Calu3 (cell line): ENCODE results near the gene CCDC34. TPM values are rescaled to one million over a fixed set of nuclear protein-coding genes. Genes with fewer than 3 reads are reported as not detected.

Experiments used
- BruUV-seq: library from RNA; stranded (reverse); fragments of 400-500 nt; replicated peaks from 2 replicates; lab custom pipeline; 2021; lab: Mats Ljungman, UMichigan
- CTCF ChIA-PET: fragments of 300-600 bp; sonication (Branson Sonifier 250); formaldehyde crosslinking; loops from one replicate; lab custom pipeline; 2022; ENCODE audit warnings: antibody characterized with exemption; lab: Charles Lee
- DNase-seq: peaks from one replicate; pipeline ENCODE4 v3.0.0; 2022
- H3K27ac Mint-ChIP-seq: one replicate; pipeline ENCODE4 v1.8.0; 2022; ENCODE audit warnings: mixed read lengths; ENCODE audit not compliant: unreplicated experiment
- H3K27me3 Mint-ChIP-seq: one replicate; pipeline ENCODE4 v1.8.0; 2022; ENCODE audit warnings: mixed read lengths; ENCODE audit not compliant: unreplicated experiment
- H3K36me3 Mint-ChIP-seq: one replicate; pipeline ENCODE4 v1.8.0; 2022; ENCODE audit warnings: mild to moderate bottlenecking, moderate library complexity, mixed read lengths; ENCODE audit not compliant: insufficient read depth, unreplicated experiment
- H3K4me1 Mint-ChIP-seq: one replicate; pipeline ENCODE4 v1.8.0; 2022; ENCODE audit warnings: mild to moderate bottlenecking, low read depth, mixed read lengths; ENCODE audit not compliant: unreplicated experiment
- H3K4me3 Mint-ChIP-seq: one replicate; pipeline ENCODE4 v1.8.0; 2022; ENCODE audit warnings: mild to moderate bottlenecking, low read depth, moderate library complexity, mixed read lengths; ENCODE audit not compliant: unreplicated experiment
- H3K9me3 Mint-ChIP-seq: one replicate; pipeline ENCODE4 v1.8.0; 2022; ENCODE audit warnings: low read depth, mixed read lengths; ENCODE audit not compliant: unreplicated experiment
- intact Hi-C: fragments of 100-400 bp; cut with micrococcal nuclease; formaldehyde crosslinking; loops from one replicate; pipeline ENCODE4 v1.10.0; 2022; ENCODE audit not compliant: unreplicated experiment
- total RNA-seq: library from RNA; stranded (reverse); gene quantifications from 2 replicates; pipeline ENCODE4 v1.2.3, GENCODE V29; 2022
- TF ChIP-seq, protein P1 (sequence below): fragments of 200-600 bp; IDR thresholded peaks from one replicate; pipeline ENCODE4 v1.8.0; 2022; ENCODE audit warnings: antibody characterized with exemption; ENCODE audit not compliant: unreplicated experiment

The CCDC34 gene
- total RNA-seq, 1 experiment from 2014 or later = 21.6 TPM

DNA sequence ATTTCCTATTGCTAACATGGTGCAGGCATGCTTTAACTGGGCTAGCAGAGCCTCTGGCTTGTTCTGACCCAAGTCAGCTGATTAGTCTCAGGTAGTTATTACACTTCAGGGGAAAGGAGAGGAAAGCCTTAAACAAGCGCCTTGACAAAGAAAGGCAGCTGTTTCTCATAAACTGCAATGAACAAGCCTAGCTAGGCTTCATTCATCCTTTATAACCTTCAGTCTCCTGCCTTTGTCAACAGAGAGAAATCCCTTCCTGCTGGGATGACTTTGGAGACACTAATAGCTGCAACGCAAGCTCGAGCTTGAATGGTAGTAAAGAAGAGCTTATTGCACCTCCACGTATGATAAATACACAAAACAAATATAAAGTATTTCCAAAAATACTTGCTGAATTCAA, 68.4 kb downstream of the CCDC34 start:
- H3K27ac Mint-ChIP-seq = no peak overlapping the region
- CTCF ChIA-PET = interaction anchor here (2.3 kb wide), 1 partner anchor 111 kb away, joined by 38 read pairs; no protein-coding TSS in a partner anchor
- no peak overlapping the region for H3K4me3 Mint-ChIP-seq
- H3K27me3 Mint-ChIP-seq = no peaks in the 10 kb centered on the region
- no peak for DNase-seq
- TF ChIP-seq, protein P1, sequence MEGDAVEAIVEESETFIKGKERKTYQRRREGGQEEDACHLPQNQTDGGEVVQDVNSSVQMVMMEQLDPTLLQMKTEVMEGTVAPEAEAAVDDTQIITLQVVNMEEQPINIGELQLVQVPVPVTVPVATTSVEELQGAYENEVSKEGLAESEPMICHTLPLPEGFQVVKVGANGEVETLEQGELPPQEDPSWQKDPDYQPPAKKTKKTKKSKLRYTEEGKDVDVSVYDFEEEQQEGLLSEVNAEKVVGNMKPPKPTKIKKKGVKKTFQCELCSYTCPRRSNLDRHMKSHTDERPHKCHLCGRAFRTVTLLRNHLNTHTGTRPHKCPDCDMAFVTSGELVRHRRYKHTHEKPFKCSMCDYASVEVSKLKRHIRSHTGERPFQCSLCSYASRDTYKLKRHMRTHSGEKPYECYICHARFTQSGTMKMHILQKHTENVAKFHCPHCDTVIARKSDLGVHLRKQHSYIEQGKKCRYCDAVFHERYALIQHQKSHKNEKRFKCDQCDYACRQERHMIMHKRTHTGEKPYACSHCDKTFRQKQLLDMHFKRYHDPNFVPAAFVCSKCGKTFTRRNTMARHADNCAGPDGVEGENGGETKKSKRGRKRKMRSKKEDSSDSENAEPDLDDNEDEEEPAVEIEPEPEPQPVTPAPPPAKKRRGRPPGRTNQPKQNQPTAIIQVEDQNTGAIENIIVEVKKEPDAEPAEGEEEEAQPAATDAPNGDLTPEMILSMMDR = no peak
- peaks cover 5% of the 10 kb centered on the region for H3K36me3 Mint-ChIP-seq
- peaks cover 3% of the 10 kb centered on the region for H3K9me3 Mint-ChIP-seq
- intact Hi-C loops = loop anchor here (5.0 kb wide), 1 partner anchor 92 kb away; no protein-coding TSS in a partner anchor
- H3K4me1 Mint-ChIP-seq = peaks cover 17% of the 10 kb centered on the region
- no TSS peak for BruUV-seq

DNA sequence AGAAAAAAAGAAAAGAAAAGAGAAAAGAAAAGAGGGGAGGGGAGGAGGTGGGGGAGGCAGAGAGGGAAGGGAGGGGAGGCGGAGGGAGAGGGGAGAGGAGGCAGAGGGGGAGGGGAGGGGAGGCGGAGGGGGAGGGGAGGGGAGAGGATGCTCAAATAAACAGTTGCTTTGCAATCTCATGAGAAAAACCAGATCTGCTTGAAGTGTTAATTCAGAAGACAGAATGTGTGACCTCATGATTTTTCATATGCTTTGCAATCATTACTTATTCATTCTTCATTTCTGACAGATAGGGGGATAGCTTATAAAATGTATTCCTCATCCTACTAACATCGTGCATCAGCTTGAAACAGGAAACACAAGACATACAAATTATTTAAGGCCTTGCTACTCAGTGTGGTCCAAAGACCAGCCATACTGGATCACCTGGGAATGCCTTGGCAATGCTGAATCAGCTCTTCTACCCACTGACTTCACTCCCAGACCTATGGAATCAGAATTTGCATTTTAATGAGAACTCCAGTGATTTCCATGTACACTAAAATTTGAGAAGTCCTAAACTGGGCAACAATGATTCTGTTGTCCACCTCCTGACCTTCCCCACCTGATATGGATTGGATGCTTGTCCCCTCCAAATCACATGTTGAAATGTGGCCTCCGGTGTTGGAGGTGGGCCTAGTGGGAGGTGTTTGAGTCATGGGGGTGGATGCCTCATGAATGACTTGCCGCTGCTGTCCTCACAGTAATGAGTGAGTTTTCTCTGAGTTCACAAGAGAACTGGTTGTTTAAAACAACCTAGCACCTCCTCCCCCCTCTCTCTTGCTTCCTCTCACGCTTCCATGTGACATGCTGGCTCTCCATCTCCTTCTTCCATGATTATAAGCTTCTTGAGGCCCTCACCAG, 69.2 kb downstream of the CCDC34 start:
- TF ChIP-seq, protein P1 = no peak
- Mint-ChIP-seq H3K9me3 (peaks cover 3% of the 10 kb centered on the region), H3K4me3 (no peak overlapping the region), H3K36me3 (peaks cover 5% of the 10 kb centered on the region), H3K27me3 (no peaks in the 10 kb centered on the region), H3K4me1 (peaks cover 17% of the 10 kb centered on the region), H3K27ac (no peak overlapping the region)
- DNase-seq = no peak
- CTCF ChIA-PET = no interaction called here
- no TSS peak for BruUV-seq
- intact Hi-C loops = no loop called here

DNA sequence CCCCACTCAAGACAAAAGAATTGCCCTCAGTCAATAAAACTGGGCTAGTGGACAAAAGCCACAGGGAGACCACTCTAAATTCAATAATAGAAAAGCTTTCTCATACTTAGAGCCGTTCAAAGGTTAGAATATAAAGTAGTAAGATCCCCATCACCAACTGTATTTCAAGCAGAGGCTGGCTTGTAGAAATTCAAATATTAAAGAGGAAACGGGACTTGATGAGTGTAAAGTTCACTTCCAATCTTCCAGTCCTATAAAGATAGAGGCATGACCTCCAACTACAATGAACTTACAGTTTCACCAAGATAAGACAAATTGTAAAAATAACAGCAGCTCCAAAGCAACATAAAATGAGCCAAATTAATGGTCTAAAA, 70.4 kb downstream of the CCDC34 start:
- Mint-ChIP-seq H3K27me3 (no peaks in the 10 kb centered on the region), H3K4me1 (peaks cover 17% of the 10 kb centered on the region), H3K4me3 (no peak overlapping the region), H3K27ac (no peak overlapping the region), H3K36me3 (peaks cover 5% of the 10 kb centered on the region), H3K9me3 (peaks cover 3% of the 10 kb centered on the region)
- CTCF ChIA-PET = no interaction called here
- TF ChIP-seq, protein P1 = no peak
- no TSS peak for BruUV-seq
- intact Hi-C loops = no loop called here
- DNase-seq = no peak

DNA sequence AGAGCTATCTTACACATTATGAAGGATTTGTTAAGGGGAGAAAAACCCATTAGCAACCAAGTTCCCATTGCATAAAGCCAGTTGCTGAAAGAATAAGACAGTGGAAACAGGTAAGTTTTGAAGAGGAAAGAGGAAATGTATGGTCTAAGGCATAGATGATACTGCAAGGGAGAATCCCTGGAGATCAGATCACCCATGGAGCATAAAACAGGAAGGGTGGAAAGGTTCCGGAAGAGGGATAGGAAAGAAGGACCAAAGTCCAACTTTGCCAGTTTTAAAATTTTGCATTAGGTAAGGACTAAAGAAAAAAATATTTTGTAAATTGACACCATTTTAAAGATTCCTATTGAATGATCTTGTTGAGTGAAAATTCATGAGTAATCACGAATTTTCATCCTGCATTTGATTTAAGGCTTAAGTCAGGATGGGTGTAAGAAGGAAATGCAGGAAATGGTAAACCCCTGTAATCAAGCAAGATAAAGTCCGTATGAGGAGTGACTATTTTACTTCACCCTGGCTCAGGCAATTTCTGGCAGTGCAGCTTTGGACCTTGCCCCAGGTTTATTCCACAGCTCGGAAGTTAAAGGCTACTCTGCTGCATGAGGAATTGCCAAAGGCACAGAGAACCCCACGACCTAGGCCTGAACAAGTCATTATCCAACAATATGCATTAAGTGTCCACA, 70.9 kb downstream of the CCDC34 start:
- Mint-ChIP-seq H3K27ac (no peak overlapping the region), H3K36me3 (peaks cover 5% of the 10 kb centered on the region), H3K27me3 (no peaks in the 10 kb centered on the region), H3K9me3 (peaks cover 3% of the 10 kb centered on the region), H3K4me3 (no peak overlapping the region), H3K4me1 (peaks cover 17% of the 10 kb centered on the region)
- BruUV-seq = no TSS peak
- intact Hi-C loops = no loop called here
- CTCF ChIA-PET = no interaction called here
- DNase-seq = no peak
- TF ChIP-seq, protein P1 = no peak
